CD4-positive, alpha-beta T cell treated with Interleukin-15 for 1 hour (primary cell): ENCODE results near the gene MMP14.
"Not testable (repeated sequence)": the region's sequence is repeated elsewhere in the genome, so short reads cannot be mapped to it uniquely, and the experiment has no call there.

Experiments used
- DNase-seq: peaks from one replicate; pipeline ENCODE4 v3.0.0-alpha.2; 2020

Gene MMP14

DNA sequence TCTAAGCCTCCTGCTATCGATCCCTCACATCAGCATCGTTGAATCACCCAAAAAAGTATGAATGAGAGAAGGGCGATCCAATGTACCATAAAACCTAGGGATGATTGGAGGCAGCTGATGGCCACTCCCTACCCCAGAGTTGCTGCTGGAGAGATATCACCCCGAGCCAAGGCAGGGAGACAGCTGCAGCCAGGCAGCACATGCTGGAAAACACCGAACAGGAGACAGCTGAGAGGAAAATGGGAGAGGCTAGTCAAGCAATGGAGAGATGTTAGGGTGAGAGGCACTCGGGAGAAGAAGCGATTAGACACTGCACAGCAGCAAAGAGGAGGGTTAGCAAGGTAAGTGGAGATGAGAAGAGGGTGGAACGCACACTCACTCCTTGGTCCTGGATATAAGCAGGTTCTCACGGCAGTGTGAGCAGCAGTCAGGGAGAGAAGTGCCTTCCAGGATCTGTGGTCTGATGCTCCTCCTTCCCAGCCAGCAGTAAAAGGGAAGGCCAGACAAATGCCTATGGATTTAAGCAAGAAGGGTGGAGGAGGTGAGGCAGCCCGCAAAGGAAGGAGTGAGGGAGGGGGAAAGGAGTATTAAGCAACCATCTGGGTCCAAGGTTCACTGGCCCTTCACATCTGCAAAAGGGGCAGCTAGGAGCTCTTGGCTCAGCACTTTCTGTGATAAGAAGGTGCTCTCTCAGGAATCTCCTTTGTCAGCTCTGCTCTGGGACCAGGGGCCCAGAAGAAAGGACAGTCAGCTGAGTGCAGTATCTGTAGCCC, 21.3 kb upstream of the MMP14 start, which contains the start of gene SLC7A7:
Gene SLC7A7, minus strand, starts transcription at position 495 of the 773 bp plus-strand sequence. CDS start 2,037 bp downstream, outside the sequence.
- DNase-seq, result no peak

DNA sequence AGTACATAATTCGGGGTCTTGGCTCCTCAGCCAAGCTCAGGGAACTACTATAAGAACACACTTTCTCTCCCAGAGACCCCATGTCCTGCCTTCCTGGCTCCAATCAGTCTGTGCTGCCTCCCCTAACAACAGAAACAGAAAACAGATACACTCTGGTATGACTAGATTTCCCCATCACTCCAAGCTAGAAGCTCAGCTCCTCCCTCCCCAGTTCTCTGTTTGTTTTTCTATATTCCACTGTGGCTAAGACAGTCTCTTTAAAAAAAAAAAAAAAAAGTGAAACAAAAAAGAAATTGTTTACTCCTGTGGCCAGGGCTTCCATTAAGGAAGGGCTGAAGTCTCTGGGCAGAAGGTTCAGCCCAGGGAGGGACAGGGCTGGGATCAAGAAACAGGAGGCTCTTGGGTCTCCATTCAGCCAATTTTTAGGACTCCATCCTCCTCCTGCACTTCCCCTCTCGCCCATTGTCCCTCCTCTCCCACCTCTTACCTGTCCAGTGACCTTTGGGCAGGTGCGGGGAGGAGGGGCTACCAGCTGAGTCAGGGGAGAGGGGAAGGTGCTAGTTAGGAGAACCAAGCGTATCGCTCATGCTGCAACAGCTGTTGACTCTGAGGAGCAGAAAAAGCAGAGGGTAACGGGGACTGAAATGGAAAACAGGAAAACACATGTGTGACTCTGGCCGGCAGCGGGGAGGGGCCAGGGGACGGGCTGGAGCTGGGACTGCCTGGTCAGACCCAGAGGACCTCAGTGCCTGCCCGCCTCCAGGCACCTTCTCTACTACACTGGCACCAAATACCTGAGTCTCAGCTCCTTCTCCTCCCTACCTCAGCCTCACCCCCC, 17.0 kb upstream of the MMP14 start:
- DNase-seq, result no peak

DNA sequence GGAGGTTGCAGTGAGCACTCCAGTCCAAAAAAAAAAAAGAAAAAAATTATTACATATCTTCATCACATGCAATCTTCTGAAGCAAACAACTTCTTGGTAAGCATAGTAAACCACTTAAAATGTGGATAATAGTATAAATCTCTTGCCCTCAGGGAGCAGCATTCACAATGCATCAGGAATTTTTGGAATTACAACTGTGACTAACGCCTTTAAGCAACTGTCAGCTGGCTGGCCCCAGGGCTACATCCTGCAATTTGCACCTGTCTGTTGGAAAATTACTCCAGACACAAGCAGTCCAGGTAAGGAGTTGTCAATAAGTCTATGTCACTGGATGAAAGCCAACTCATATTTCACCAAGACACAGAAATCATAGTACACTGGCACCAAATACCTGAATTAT, 15.7 kb upstream of the MMP14 start:
- DNase-seq, result no peak

DNA sequence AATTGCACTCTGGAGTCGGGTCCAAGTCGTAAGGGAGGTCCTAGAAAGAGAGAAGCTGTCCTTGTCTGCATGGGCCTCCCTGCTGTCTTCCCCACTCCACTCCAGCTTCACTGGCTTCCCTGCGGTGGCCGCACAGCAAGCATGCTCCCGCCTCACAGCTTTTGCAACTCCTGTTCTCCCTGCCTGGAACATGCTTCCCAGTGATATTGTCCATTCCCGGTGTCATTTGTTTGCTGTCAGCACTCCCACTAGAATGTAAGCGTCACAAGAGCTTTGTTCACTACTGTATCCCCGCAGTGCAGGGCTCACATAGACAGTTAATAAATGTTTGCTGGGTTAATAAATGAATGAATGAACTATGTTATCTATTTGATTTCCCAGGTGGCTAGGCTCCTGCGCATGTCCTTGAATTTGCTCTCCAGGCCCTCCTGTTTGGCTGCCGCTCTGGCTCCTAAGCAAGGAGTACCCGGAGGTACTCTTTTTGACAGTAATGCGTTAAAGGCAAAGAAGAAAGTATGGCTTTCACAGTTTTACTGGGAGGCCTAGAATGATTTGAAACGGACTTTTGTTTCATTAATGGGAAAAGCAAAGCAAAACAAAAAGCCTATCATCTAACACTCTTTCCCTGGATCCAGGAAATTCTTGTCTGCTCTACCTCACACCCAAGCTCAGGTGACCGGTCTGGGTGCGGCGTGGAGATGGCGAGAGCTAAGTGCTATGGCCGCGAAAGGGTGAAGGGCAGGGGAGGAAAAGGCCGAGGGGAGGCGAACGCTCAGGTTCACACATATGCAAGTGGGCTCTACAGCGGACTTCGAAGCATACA, 15.0 kb upstream of the MMP14 start:
- DNase-seq, result no peak

DNA sequence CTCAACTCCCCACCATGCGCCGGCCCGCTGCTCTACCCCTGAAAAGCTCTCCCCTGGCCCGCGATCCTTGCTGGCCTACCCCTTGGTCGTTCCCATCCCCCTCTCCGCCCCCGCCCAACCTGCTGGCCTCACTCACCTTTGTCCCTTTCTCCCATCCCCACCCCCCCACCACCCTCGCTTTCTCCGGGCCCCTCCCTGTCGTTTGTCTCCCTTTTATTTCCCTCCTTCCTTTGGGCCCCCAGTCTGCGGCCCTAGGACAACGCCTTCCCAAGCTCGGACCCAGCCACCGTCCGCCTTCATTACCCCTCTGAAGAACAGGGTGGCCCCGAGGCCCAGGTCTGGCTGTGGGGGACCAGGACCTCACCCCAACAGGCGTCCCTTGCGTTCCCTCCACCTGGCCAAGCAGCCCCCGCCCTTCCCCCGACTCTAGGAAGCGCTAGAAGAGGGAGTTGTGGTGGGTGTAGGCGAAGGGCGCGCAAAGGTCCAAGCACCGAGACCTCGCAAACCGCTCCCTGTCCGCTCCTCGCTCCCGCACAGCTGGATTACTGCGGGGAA, 14.3 kb upstream of the MMP14 start:
- DNase-seq, result no peak

DNA sequence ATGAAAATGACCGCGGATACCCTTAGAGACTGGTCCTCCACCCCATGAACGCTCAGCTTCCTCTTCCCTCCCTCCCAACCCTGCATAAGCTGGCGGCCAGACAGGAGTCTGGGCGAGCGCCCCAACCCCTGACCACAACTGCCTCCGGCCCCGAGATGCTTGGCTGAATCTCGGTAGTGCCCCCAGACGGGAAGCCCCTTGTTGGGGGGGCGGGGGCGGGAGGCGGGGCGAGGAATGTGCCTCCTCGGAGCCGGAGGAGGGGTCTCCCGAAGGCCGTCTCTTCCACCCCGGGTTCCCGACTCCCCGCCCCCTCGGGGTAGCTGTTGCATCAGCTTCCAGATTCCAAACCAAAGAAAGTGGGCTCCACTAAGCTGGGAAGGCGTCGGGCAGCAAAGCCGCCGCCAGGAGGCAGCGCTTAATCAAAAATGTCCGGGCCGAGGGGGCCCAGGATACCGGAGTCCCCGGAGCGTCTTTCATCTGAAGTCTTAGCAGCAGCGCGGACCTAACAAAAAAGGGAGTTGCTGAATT, 13.8 kb upstream of the MMP14 start:
- DNase-seq, result peak; percentile 70

DNA sequence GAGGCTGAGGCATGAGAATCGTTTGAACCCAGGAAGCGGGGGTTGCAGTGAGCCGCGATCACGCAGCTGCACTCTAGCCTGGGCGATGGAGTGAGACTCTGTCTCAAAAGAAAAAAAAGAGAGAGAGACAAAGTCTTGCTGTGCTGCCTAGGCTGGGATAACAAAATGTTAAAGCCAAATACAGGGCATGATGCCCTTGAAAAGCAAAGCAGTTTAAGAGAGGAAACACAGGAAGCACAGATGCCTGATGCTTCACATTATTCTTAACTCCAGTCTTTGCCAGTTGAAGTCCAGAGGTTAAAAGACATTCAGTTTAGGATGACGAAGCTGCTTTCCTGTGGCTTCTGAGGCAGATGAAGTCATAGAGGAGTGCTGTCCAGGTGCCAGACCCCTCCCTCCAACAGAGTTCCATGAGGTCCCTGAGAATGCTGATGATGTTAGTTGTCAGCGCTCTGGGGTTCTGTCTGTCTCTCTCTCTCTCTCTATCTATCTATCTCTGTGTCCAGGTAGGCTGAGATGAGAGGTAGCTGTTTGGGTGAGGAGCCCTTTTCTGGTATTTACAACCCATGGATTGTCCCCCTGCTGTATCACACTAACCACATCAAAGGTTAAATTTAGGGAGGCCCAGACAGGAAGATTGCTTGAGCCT, 11.6 kb upstream of the MMP14 start:
- DNase-seq, result no peak

DNA sequence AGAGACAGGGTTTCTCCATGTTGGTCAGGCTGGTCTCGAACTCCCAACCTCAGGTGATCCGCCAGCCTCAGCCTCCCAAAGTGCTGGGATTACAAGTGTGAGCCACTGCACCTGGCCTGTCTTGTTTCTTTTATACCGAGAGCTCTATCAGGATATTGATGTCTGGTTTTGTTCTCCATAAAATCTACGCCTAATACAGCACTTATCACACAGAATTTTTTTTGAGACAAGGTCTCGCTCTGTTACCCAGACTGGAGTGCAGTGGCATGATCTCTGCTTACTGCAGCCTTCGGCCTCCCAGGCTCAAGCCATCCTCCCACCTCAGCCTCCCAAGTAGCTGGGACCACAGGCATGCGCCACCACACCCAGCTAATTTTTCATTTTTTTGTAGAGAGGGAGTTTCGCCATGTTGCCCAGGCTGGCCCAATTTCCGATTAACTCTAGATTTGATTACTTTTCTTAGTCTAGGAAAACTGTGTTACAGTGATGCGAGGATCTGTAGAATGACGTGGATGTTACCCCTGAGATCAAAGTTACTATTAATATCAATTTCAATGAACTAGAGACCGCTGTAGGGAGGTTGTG, 7.2 kb upstream of the MMP14 start:
- DNase-seq, result not testable (repeated sequence)

DNA sequence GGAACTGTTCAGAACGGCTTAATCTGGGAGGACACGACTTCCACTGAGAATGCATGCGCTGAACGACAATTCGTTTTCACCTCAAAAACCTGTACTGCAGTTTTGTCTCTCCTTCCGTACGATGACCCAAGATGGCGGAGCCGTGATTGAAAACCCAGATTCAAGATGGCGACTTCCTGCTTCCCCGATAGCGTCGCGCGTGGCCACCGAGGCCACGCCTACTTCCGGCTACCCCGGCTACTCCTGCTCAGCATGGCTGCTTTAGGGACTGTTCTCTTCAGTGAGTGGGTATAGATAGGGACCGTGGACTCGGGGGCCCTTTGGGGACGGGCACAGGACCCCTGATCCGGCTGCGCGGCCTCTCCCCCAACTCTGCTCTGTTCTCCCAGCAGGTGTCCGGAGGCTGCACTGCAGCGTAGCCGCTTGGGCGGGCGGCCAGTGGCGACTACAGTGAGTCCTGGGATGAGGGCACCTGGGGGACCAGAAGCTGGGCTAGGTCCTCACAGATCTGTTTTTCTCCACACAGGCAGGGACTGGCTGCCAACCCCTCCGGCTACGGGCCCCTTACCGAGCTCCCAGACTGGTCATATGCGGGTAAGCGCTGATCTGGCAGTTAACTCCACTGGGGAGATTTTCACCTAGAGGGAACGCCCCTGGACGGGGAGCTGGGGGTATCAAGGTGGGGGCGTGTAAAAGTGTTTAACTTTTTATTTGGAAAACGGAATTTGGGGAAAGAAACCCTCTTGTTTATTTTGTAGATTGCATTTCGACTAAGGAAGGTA, 6.5 kb upstream of the MMP14 start, which contains the start of gene MRPL52:
Gene MRPL52, plus strand, starts transcription at position 227 of the 782 bp plus-strand sequence. Its CDS starts 26 bp downstream, at position 253.
- DNase-seq, result peak; percentile 91

DNA sequence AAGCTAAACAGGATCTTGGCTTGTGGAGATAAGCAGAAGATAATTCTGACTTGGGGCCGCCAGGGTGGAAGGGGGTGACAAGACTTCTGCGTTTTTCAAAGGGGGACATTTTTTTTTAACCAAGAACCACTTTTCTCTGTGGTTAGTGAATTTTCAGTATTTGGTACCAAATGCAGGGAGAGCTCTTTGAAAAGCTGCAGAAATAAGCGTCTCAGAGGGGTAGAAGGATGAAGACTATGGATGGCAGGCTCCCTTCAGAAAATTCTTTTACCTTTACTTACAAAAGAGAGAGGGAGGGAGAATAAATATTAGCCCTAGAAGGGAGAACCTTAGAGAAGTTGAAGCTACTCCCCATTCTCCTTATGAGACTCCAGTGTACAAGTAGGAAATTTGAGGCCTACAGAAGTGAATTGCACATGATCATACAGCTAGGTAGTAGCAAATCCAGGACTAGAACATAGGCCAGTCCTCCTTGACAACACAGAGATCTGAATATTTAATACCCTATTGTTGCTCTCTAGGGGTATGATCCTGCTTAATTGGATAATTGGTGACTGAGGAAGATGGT, 5.9 kb upstream of the MMP14 start:
- DNase-seq, result no peak

DNA sequence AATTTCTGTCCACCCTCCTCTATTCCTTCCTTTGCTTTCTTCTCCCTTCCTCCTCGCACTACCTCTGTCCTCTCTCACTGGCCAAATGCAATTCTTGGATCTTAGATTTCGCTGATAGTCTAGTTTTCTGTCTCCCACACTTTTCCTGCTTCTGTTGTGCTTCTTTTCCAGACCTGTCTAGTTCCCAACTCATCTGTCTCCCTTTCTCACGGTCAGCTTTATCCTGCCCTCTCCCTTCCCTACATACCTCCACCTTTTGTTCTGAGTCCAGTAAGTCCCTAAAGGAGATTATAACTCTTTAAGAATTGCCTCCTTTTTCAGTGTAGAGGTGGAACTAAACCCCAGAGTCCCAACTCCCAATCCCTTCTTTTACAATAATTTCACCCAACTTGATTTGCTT, 880 bp upstream of the MMP14 start:
- no peak for DNase-seq

DNA sequence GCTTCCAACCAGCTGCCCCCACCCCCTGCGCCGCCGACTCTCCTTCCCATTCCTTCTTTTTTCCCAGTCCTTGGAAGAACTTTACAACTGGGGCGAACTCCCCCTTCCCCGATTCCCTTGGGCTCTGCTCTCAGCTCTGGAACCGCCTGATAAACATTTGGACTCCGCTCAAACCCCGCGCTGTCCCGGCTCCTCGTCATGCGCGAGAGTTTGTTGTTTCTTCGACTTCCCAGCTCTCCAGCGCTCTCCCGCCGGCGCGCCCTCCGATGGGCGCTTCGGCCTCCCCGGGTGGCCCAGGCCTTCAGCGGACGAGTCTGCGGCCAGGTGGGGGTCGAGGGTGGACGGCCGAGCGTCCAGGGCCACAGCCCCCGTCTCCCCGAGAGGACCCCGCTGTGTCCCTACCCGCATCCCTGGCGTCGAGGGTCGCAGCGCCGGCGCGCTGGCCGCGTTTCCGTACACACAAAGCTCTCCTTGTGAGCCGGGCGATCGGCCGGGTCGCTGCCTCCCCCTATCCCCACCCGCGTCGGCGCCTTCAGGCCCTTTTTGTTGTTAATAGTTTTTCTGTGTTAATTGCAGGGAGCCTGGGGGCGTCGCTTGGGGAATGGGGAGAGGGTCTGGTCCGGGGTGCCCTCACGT, 847 bp downstream of the MMP14 start:
- no peak for DNase-seq

DNA sequence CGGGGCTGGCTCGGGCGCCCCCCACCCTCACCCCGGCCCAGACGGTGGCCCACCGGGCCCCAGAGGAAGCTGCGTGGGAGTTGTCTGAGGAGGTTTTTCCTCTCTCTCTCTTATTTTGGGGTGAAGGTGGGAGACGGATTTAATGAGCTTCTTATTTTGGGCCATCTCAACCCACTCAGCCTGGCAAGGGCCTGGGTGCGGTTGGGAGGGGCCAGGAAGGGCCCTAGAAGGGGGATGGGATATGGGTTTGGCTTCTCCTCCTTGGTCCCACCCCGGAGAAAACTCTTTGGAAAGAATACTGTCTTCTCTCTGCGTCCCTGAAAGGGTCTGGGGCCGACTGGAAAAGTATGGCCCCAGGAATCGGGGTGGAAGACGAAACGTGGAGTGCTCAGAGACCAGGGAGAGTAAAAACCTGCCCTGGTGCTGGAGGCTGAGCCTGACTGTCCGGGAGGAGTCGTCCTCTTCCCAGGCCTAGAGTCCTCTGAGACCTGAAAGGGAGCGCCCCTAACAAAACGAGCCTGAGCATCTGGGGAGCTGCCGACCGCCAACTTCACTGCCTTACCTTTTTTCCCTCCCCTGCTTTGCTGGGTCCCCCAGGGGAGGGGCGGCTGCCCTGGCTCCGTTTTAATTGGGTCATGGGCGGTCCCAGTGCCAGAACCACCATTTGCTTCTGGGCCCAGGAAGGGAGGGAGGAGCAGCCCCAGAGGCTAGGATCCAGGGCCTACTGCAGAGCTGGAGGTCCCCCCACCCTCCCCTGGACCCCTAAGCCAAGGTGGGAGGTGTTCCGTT, 1.6 kb downstream of the MMP14 start:
- no peak for DNase-seq

DNA sequence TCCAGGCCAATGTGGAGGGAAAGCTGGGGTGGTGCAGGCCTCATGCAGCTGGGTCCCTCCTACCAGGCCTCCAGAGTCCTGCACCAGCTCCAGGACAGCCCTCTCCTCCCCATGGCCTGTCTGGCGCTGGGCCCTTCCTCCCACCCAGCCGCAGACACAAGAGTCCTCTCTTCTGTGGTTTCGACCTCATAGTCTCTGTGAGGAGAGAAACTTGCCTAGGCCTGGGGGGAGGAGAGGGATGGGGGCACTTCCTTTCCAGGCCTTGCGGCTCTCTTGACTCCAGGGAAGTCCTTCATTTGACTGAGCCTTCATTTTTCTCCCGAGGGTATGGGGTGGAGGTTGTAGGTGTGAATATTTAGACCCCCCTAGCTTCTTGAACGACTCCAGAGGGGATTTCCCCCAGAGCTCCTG, 2.3 kb downstream of the MMP14 start:
- DNase-seq, result no peak

DNA sequence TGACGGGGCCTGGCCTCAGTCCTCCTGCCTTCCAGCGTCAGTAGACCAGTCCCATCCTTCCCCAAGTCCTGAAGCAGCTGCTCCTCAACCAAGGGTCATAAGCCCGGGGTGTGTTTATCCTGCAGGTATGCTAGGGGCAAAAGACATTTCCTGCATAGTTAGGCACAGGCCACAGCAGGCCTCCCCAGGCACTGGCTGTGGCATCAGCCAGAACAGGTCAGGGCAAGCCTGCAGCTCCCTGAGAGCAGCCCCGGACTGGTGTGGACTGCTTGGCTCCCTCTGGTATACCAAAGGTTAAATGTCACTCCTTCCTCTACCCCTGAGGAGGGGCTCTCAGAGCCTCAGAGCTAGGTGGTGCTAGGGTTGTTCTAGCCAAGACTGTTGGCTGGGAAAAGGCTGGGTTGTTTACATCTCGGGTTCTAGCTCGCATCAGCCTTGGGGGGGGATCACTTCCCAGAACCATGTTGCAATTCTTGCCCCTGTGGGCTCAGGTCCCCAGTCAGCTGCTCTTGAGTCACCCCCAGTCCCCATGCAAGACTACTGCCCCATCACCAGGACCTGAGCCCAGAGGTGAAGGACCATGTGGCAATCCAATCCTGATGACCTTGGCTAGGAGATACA, 2.9 kb downstream of the MMP14 start:
- DNase-seq, result no peak

DNA sequence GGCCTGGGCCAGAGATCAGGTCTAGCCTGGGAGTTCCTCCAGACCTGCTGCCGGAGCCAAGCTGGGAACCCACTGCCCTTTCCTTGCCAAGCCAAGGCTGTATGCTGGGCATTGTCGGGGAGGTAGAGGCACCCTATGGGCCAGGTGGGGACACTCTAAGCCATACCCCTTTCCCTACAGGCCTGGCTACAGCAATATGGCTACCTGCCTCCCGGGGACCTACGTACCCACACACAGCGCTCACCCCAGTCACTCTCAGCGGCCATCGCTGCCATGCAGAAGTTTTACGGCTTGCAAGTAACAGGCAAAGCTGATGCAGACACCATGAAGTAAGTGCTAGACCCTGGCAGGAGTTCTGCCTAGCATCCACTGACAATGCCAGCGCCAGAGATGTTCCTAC, 4.9 kb downstream of the MMP14 start:
- no peak for DNase-seq

DNA sequence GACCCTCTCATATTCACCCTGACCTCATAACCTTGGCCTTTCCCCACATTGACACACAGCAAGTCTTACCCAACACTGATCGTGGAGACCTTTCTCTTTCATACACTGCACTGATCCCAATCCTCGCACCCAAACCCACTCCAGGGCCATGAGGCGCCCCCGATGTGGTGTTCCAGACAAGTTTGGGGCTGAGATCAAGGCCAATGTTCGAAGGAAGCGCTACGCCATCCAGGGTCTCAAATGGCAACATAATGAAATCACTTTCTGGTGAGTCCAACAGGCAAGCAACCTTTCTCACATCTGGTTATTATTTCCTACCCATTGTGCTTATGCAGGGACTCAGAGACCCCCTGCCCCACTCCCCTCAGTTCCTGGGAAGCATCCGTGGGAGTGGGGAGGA, 5.4 kb downstream of the MMP14 start:
- no peak for DNase-seq
